BJ (cell line): ENCODE measurements around the gene FOXO6. TPM values are rescaled to one million over a fixed set of nuclear protein-coding genes. Genes with fewer than 3 reads are reported as not detected.

Experiments used
- CTCF ChIA-PET: fragments of 350-600 bp; formaldehyde crosslinking; extraction: SDS; loops from one replicate; lab custom pipeline; 2021; ENCODE audit warnings: antibody characterized with exemption, inconsistent platforms; lab: Yijun Ruan, JAX
- POLR2A ChIA-PET: fragments of 300-600 bp; sonication (Branson Sonifier 250); formaldehyde crosslinking; extraction: SDS; loops from one replicate; lab custom pipeline; 2021; ENCODE audit warnings: antibody characterized with exemption; lab: Charles Lee
- DNase-seq: peaks from one replicate; pipeline ENCODE4 v3.0.0-alpha.2; 2011; ENCODE audit warnings: low read depth
- H3K27me3 ChIP-seq: 2 replicates; pipeline ENCODE4 v1.6.0; 2011; ENCODE audit warnings: low read length; ENCODE audit not compliant: control insufficient read depth, insufficient read depth
- H3K36me3 ChIP-seq: 2 replicates; pipeline ENCODE4 v1.5.1; 2011; ENCODE audit warnings: low read length; ENCODE audit not compliant: control insufficient read depth, insufficient read depth
- H3K4me3 ChIP-seq: 2 replicates; pipeline ENCODE4 v1.5.1; 2011; ENCODE audit warnings: low read depth, mild to moderate bottlenecking, control low read depth, low read length
- CTCF ChIP-seq: IDR thresholded peaks from 2 replicates; pipeline ENCODE4 v1.5.1; 2011; ENCODE audit warnings: low read depth, mild to moderate bottlenecking, control low read depth, inconsistent platforms, low read length, moderate library complexity; ENCODE audit not compliant: insufficient read depth
- polyA plus RNA-seq: library from polyadenylated mRNA; depleted of rRNA; stranded (reverse); fragments of >200 nt; gene quantifications from 2 replicates; pipeline ENCODE4 v1.2.3, GENCODE V29; 2011

Gene FOXO6
- polyA plus RNA-seq, 1 experiment: 0.02 TPM

DNA sequence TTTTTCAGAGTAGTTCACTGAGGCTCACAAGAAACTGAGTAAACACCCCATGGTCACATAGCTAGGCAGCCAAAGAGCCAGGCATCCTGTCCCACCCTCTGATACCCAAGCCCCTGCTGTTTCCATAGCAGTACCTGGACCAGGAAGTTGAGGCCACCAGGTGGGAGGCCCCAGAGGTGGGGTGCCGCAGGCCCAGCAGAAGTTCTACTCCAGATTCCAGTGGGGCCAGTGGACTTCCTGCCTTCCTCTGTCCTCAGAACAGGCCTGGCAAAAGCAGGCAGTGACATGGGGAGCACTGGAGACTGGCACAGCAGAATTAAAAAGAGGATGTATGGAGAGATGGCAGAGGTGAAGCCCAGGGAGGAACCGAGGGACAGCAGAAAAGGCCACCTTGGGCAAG lies 19.0 kb downstream of the FOXO6 start:
- Histone ChIP-seq H3K4me3 (no peak overlapping the region), H3K36me3 (no peaks in the 10 kb centered on the region), H3K27me3 (peaks cover 21% of the 10 kb centered on the region)
- DNase-seq: no peak
- ChIA-PET CTCF (interaction anchor here (0.6 kb wide), 1 partner anchor 58 kb away, joined by 4 read pairs; no protein-coding TSS in a partner anchor), POLR2A (no interaction called here)
- TF ChIP-seq CTCF: no peak

DNA sequence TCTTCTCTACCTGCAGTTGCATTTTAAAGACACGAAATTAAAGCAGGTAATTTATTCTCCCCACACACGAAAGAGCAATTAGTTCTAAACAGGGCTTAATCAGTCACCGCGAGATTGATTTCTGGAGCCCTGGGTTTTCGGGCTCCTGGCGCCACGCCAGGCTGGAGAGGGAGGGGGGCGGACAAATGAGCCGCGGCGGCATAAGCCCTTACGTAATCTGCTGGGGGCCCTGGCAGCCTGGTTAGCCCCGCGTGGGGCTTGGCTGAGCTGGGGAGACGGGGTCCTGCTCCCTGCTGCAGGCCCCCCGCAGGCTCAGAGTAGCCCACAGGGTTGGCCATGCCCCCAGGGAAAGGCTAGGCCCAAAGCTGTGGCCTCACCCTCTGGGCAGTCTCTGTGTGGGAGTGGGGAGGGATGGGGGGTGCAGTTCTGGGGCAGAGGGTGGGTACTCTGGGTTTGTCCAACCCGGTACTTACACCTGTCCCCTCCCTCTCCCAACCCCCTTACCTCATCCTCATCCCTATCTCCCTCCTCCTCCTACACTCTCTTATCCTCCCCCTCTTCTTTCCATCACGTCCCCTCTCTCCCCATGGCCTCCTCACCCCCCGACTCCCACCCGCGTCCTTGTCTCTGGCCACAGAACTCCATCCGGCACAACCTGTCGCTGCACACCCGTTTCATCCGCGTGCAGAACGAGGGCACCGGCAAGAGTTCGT lies 19.9 kb downstream of the FOXO6 start:
- peak overlapping the region; percentile 41 for H3K4me3 ChIP-seq
- DNase-seq: no peak
- TF ChIP-seq CTCF: no peak
- POLR2A ChIA-PET: no interaction called here
- CTCF ChIA-PET: interaction anchor here (1.2 kb wide), 2 partner anchors 36 to 98 kb away, joined by 3 to 4 read pairs; no protein-coding TSS in a partner anchor
- no peaks in the 10 kb centered on the region for H3K36me3 ChIP-seq
- peaks cover 30% of the 10 kb centered on the region for H3K27me3 ChIP-seq

- Histone ChIP-seq H3K27me3 (peaks cover 33% of the 10 kb centered on the region), H3K4me3 (peak overlapping the region; percentile 44), H3K36me3 (no peaks in the 10 kb centered on the region)
- ChIA-PET POLR2A (no interaction called here), CTCF (interaction anchor here (1.0 to 1.2 kb wide), 3 partner anchors 12 to 99 kb away, joined by 3 to 4 read pairs (median 3); no protein-coding TSS in a partner anchor)
- DNase-seq: no peak
- TF ChIP-seq CTCF: no peak
Measured at GRCh38 chr1:41381692-41382479, 20.7 kb downstream of the FOXO6 start.

GRCh38 chr1:41382480-41383090 lies 21.4 kb downstream of the FOXO6 start:
- CTCF ChIA-PET: interaction anchor here (0.6 to 1.2 kb wide), 3 partner anchors 13 to 100 kb away, joined by 3 to 4 read pairs (median 3); no protein-coding TSS in a partner anchor
- POLR2A ChIA-PET: no interaction called here
- H3K4me3 ChIP-seq: peak overlapping the region; percentile 44
- no peaks in the 10 kb centered on the region for H3K36me3 ChIP-seq
- H3K27me3 ChIP-seq: peaks cover 39% of the 10 kb centered on the region
- DNase-seq: no peak
- no peak for TF ChIP-seq CTCF
